Skeletal muscle cell (primary cell): Measurements from ENCODE around the gene FCMR.
A peak's percentile ranks its signal among the peaks of the same experiment; 100 is the strongest.

Source experiments
- DNase-seq: peaks from one replicate; pipeline ENCODE4 v3.0.0-alpha.2; 2010; ENCODE audit warnings: low read depth
- H3K4me3 ChIP-seq: 2 replicates; pipeline ENCODE4 v1.5.1; 2011; ENCODE audit warnings: low read depth, mild to moderate bottlenecking, control low read depth, low read length, moderate library complexity

Gene FCMR

GRCh38 chr1:206886831-206887230, 34.9 kb downstream of the FCMR start:
- H3K4me3 ChIP-seq, result no peak overlapping the region
- DNase-seq, result no peak

GRCh38 chr1:206885341-206886060, 36.2 kb downstream of the FCMR start:
- no peak overlapping the region for H3K4me3 ChIP-seq
- no peak for DNase-seq

GRCh38 chr1:206883876-206884275, 37.9 kb downstream of the FCMR start:
- no peak for DNase-seq
- no peak overlapping the region for H3K4me3 ChIP-seq

GRCh38 chr1:206883160-206883559, 38.6 kb downstream of the FCMR start:
- DNase-seq, result no peak
- H3K4me3 ChIP-seq, result no peak overlapping the region

- DNase-seq, result no peak
- no peak overlapping the region for H3K4me3 ChIP-seq
Measured at GRCh38 chr1:206882555-206882954, 39.2 kb downstream of the FCMR start.

- DNase-seq, result no peak
- no peak overlapping the region for H3K4me3 ChIP-seq
Measured at GRCh38 chr1:206880314-206880713, 41.4 kb downstream of the FCMR start.

- DNase-seq, result no peak
- no peak overlapping the region for H3K4me3 ChIP-seq
Measured at GRCh38 chr1:206878456-206878855, 43.3 kb downstream of the FCMR start.

- H3K4me3 ChIP-seq, result no peak overlapping the region
- no peak for DNase-seq
Measured at GRCh38 chr1:206875752-206876377, 45.9 kb downstream of the FCMR start.

- DNase-seq, result no peak
- H3K4me3 ChIP-seq, result no peak overlapping the region
Measured at GRCh38 chr1:206873603-206874188, 48.0 kb downstream of the FCMR start.

GRCh38 chr1:206872139-206872538, 49.6 kb downstream of the FCMR start:
- H3K4me3 ChIP-seq, result no peak overlapping the region
- no peak for DNase-seq

GRCh38 chr1:206868264-206868663, 53.5 kb downstream of the FCMR start:
- no peak for DNase-seq
- no peak overlapping the region for H3K4me3 ChIP-seq

GRCh38 chr1:206867716-206868115, 54.0 kb downstream of the FCMR start:
- no peak overlapping the region for H3K4me3 ChIP-seq
- no peak for DNase-seq

GRCh38 chr1:206867239-206867638, 54.5 kb downstream of the FCMR start:
- DNase-seq, result no peak
- H3K4me3 ChIP-seq, result no peak overlapping the region

- no peak for DNase-seq
- no peak overlapping the region for H3K4me3 ChIP-seq
Measured at GRCh38 chr1:206866062-206866461, 55.7 kb downstream of the FCMR start.

- H3K4me3 ChIP-seq, result no peak within 1 kb of the TSS
- DNase-seq, result peak; percentile 56
Measured at GRCh38 chr1:206864939-206865671, 56.6 kb downstream of the FCMR start, which contains the start of gene IL20. TSS of gene IL20 (plus strand) at chr1:206865623. CDS start at chr1:206865853, 230 bp downstream.

- H3K4me3 ChIP-seq, result no peak overlapping the region
- no peak for DNase-seq
Measured at GRCh38 chr1:206863266-206863665, 58.5 kb downstream of the FCMR start.

GRCh38 chr1:206860165-206860564, 61.6 kb downstream of the FCMR start:
- H3K4me3 ChIP-seq, result no peak overlapping the region
- no peak for DNase-seq

- H3K4me3 ChIP-seq, result no peak overlapping the region
- no peak for DNase-seq
Measured at GRCh38 chr1:206859082-206859521, 62.6 kb downstream of the FCMR start.

- H3K4me3 ChIP-seq, result no peak overlapping the region
- no peak for DNase-seq
Measured at GRCh38 chr1:206856674-206857464, 64.9 kb downstream of the FCMR start.
